AG10803 (cell line): Measurements from ENCODE around the gene PLAGL1.

ENCODE experiments used
- DNase-seq: peaks from one replicate; pipeline ENCODE4 v3.0.0; 2010; ENCODE audit warnings: low read depth
- H3K4me3 ChIP-seq: 2 replicates; pipeline ENCODE4 v1.5.1; 2011; ENCODE audit warnings: mild to moderate bottlenecking, low read length, control low read depth
- CTCF ChIP-seq: conservative IDR thresholded peaks from 2 replicates; pipeline ENCODE4 v1.5.1; 2011; ENCODE audit warnings: mild to moderate bottlenecking, low read length, control low read depth, inconsistent platforms

The PLAGL1 gene

GRCh38 chr6:143964674-143965081, 43.4 kb downstream of the PLAGL1 start:
- H3K4me3 ChIP-seq, result no peak overlapping the region
- DNase-seq, result peak; percentile 24
- TF ChIP-seq CTCF, result no peak

GRCh38 chr6:143963158-143963919, 44.7 kb downstream of the PLAGL1 start:
- H3K4me3 ChIP-seq, result no peak overlapping the region
- no peak for DNase-seq
- no peak for TF ChIP-seq CTCF

- peak; percentile 87 for DNase-seq
- peak; percentile 67 for TF ChIP-seq CTCF
- no peak overlapping the region for H3K4me3 ChIP-seq
Measured at GRCh38 chr6:143961886-143962878, 45.9 kb downstream of the PLAGL1 start.

- no peak for DNase-seq
- H3K4me3 ChIP-seq, result no peak overlapping the region
- TF ChIP-seq CTCF, result no peak
Measured at GRCh38 chr6:143961066-143961465, 47.0 kb downstream of the PLAGL1 start.

GRCh38 chr6:143959927-143960326, 48.1 kb downstream of the PLAGL1 start:
- no peak for TF ChIP-seq CTCF
- DNase-seq, result no peak
- H3K4me3 ChIP-seq, result no peak overlapping the region

- no peak overlapping the region for H3K4me3 ChIP-seq
- no peak for DNase-seq
- no peak for TF ChIP-seq CTCF
Measured at GRCh38 chr6:143958839-143959399, 49.1 kb downstream of the PLAGL1 start.
